HepG2 (cell line): ENCODE data around the gene CLPTM1. TPM values are rescaled to one million over a fixed set of nuclear protein-coding genes. Genes with fewer than 3 reads are reported as not detected.

Experiments
- AKAP8 ChIP-seq: sonication (generic); formaldehyde crosslinking; IDR thresholded peaks from 2 replicates; pipeline ENCODE4 v1.5.1; 2020; ENCODE audit warnings: mild to moderate bottlenecking, missing genetic modification reagents
- ATF1 ChIP-seq: IDR thresholded peaks from 2 replicates; pipeline ENCODE4 v1.6.1; 2016; ENCODE audit warnings: mild to moderate bottlenecking, control low read depth
- HBP1 ChIP-seq: IDR thresholded peaks from 2 replicates; pipeline ENCODE4 v1.6.1; 2016; ENCODE audit warnings: low read depth, control low read depth
- IKZF4 ChIP-seq: sonication (generic); formaldehyde crosslinking; IDR thresholded peaks from 2 replicates; pipeline ENCODE4 v1.5.1; 2020; ENCODE audit warnings: borderline replicate concordance, mild to moderate bottlenecking, low read depth, missing genetic modification reagents; ENCODE audit errors: not compliant biosample characterization
- PITX1 ChIP-seq: sonication (generic); formaldehyde crosslinking; IDR thresholded peaks from 2 replicates; pipeline ENCODE4 v1.5.1; 2020; ENCODE audit warnings: mild to moderate bottlenecking, missing genetic modification reagents
- TBL1XR1 ChIP-seq: fragments of 150-350 bp; IDR thresholded peaks from 2 replicates; pipeline ENCODE4 v1.6.1; 2014; ENCODE audit warnings: borderline replicate concordance, low read length; ENCODE audit not compliant: partially characterized antibody
- TBX2 ChIP-seq: sonication (generic); formaldehyde crosslinking; IDR thresholded peaks from 2 replicates; pipeline ENCODE4 v1.5.0; 2020; ENCODE audit warnings: missing genetic modification reagents, mild to moderate bottlenecking, borderline replicate concordance
- TEF ChIP-seq: sonication (generic); formaldehyde crosslinking; IDR thresholded peaks from 2 replicates; pipeline ENCODE4 v1.5.0; 2020; ENCODE audit warnings: missing genetic modification reagents
- ZNF367 ChIP-seq: sonication (generic); formaldehyde crosslinking; IDR thresholded peaks from 2 replicates; pipeline ENCODE4 v1.4.0; 2020; ENCODE audit warnings: missing genetic modification reagents, borderline replicate concordance
- ZNF512B ChIP-seq: sonication (generic); formaldehyde crosslinking; IDR thresholded peaks from 2 replicates; pipeline ENCODE4 v1.5.1; 2020; ENCODE audit warnings: missing genetic modification reagents, mild to moderate bottlenecking, borderline replicate concordance
- ZNF713 ChIP-seq: sonication (generic); formaldehyde crosslinking; IDR thresholded peaks from 2 replicates; pipeline ENCODE4 v1.4.0; 2020; ENCODE audit warnings: mild to moderate bottlenecking, missing genetic modification reagents
- polyA plus RNA-seq, 8 experiments: library from polyadenylated mRNA; depleted of rRNA in 3 of 8; stranded (reverse) in 7 of 8; unstranded in 1 of 8; fragments of >200 nt; fragmentation: Illumina TruSeq in 4 of 8; extraction: Trizol in 4 of 8; gene quantifications; 2 replicates each; pipeline versions ENCODE4 v1.2.1 to v1.2.3, GENCODE V29; 2011 to 2016; ENCODE audit warnings: low read depth in 4 of 8, missing spikeins in 1 of 8, mixed read lengths in 1 of 8; ENCODE audit not compliant: insufficient read depth in 1 of 8
- total RNA-seq, 5 experiments: library from RNA; depleted of rRNA; stranded (reverse); fragments of >200 nt; fragmentation: Illumina TruSeq; extraction: Trizol; gene quantifications; 2 replicates each; pipeline ENCODE4 v1.2.3, GENCODE V29; 2016; ENCODE audit warnings: low read depth in 1 of 5
- TF ChIP-seq, protein P1 (sequence below): sonication (generic); formaldehyde crosslinking; IDR thresholded peaks from 2 replicates; pipeline ENCODE4 v1.4.0; 2020; ENCODE audit warnings: missing genetic modification reagents
- TF ChIP-seq, protein P2 (sequence below): sonication (generic); formaldehyde crosslinking; IDR thresholded peaks from 2 replicates; pipeline ENCODE4 v1.4.0; 2020; ENCODE audit warnings: missing genetic modification reagents
- TF ChIP-seq, protein P3 (sequence below): IDR thresholded peaks from 2 replicates; pipeline ENCODE4 v1.6.1; 2016; ENCODE audit warnings: low read depth, missing genetic modification reagents, missing compliant biosample characterization

The CLPTM1 gene
- total and polyA plus RNA-seq, 2 of the 13 experiments (the other 11 are each of a cell fraction or from before 2014, with no cell fraction given) = 34.9 to 42.8 TPM

- peak; percentile 79 for TF ChIP-seq PITX1 (CRISPR knock-in tag)
- no peak for TF ChIP-seq HBP1
- TF ChIP-seq IKZF4 = no peak
- no peak for TF ChIP-seq ZNF367
- TF ChIP-seq ATF1 (CRISPR knock-in tag) = peak; percentile 56; the same call in 1 of the 2 replicates
- TF ChIP-seq TBL1XR1 = no peak
- TF ChIP-seq TEF = 0 out of 2 replicates have a peak, but pooled peaks have one; percentile 82
- TF ChIP-seq, protein P1, sequence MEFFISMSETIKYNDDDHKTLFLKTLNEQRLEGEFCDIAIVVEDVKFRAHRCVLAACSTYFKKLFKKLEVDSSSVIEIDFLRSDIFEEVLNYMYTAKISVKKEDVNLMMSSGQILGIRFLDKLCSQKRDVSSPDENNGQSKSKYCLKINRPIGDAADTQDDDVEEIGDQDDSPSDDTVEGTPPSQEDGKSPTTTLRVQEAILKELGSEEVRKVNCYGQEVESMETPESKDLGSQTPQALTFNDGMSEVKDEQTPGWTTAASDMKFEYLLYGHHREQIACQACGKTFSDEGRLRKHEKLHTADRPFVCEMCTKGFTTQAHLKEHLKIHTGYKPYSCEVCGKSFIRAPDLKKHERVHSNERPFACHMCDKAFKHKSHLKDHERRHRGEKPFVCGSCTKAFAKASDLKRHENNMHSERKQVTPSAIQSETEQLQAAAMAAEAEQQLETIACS (CRISPR knock-in tag) = peak; percentile 57
- TF ChIP-seq, protein P2, sequence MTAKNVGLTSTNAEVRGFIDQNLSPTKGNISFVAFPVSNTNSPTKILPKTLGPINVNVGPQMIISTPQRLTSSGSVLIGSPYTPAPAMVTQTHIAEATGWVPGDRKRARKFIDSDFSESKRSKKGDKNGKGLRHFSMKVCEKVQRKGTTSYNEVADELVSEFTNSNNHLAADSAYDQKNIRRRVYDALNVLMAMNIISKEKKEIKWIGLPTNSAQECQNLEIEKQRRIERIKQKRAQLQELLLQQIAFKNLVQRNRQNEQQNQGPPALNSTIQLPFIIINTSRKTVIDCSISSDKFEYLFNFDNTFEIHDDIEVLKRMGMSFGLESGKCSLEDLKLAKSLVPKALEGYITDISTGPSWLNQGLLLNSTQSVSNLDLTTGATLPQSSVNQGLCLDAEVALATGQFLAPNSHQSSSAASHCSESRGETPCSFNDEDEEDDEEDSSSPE (CRISPR knock-in tag) = peak; percentile 75
- no peak for TF ChIP-seq ZNF713 (CRISPR knock-in tag)
- TF ChIP-seq AKAP8 (CRISPR knock-in tag) = no peak
- TF ChIP-seq, protein P3, sequence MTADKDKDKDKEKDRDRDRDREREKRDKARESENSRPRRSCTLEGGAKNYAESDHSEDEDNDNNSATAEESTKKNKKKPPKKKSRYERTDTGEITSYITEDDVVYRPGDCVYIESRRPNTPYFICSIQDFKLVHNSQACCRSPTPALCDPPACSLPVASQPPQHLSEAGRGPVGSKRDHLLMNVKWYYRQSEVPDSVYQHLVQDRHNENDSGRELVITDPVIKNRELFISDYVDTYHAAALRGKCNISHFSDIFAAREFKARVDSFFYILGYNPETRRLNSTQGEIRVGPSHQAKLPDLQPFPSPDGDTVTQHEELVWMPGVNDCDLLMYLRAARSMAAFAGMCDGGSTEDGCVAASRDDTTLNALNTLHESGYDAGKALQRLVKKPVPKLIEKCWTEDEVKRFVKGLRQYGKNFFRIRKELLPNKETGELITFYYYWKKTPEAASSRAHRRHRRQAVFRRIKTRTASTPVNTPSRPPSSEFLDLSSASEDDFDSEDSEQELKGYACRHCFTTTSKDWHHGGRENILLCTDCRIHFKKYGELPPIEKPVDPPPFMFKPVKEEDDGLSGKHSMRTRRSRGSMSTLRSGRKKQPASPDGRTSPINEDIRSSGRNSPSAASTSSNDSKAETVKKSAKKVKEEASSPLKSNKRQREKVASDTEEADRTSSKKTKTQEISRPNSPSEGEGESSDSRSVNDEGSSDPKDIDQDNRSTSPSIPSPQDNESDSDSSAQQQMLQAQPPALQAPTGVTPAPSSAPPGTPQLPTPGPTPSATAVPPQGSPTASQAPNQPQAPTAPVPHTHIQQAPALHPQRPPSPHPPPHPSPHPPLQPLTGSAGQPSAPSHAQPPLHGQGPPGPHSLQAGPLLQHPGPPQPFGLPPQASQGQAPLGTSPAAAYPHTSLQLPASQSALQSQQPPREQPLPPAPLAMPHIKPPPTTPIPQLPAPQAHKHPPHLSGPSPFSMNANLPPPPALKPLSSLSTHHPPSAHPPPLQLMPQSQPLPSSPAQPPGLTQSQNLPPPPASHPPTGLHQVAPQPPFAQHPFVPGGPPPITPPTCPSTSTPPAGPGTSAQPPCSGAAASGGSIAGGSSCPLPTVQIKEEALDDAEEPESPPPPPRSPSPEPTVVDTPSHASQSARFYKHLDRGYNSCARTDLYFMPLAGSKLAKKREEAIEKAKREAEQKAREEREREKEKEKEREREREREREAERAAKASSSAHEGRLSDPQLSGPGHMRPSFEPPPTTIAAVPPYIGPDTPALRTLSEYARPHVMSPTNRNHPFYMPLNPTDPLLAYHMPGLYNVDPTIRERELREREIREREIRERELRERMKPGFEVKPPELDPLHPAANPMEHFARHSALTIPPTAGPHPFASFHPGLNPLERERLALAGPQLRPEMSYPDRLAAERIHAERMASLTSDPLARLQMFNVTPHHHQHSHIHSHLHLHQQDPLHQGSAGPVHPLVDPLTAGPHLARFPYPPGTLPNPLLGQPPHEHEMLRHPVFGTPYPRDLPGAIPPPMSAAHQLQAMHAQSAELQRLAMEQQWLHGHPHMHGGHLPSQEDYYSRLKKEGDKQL (CRISPR knock-in tag) = no peak
- TF ChIP-seq TBX2 (CRISPR knock-in tag) = peak; percentile 45; the same call in 1 of the 2 replicates
- TF ChIP-seq ZNF512B (CRISPR knock-in tag) = no peak
Measured at GRCh38 chr19:45038931-45039893, 84.0 kb downstream of the CLPTM1 start, which contains the start of gene CLASRP (continued).
